Activated naive CD4-positive, alpha-beta T cell (primary cell): ENCODE data around the gene RPL38.

Experiments
- DNase-seq, 4 experiments: peaks; one replicate each; lab custom pipeline; 2025; lab: John Stamatoyannopoulos, UW

RPL38 gene

GRCh38 chr17:74227271-74228080 is 24.0 kb downstream of the RPL38 start:
- no peak for DNase-seq

GRCh38 chr17:74228306-74228978 is 25.0 kb downstream of the RPL38 start:
- no peak for DNase-seq

GRCh38 chr17:74230896-74231295 is 27.4 kb downstream of the RPL38 start:
- DNase-seq = no peak

GRCh38 chr17:74231928-74232907 is 28.7 kb downstream of the RPL38 start:
- DNase-seq = no peak

GRCh38 chr17:74233937-74234336 is 30.5 kb downstream of the RPL38 start:
- no peak for DNase-seq

- DNase-seq = no peak
Observed at GRCh38 chr17:74234486-74234885, 31.0 kb downstream of the RPL38 start.

DNA sequence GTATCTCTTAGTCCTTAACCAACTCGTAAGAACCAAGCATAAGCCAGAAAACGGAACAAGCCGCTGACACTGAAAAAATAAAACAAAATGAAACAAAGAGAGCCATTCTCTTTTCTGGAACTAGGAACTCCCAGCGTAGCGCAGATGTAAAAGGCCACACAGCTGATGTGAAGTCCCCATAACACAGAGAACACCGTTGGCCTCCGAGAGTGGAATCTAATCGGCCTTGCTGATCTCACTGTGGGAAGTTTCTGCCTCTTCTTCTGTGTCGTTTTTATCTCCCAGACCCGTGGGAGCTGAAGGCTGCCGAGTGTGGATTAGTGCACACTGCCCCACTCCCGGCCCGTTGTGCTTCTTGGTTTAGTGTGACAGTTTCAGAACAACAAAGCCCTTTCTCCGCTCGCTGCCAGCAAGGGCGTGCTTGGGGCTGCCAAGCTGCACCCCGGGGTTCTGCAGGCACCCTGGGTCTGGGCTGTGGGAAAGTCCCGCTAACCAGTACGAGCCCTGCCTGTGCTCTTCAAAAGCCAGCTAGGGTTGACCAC is 31.6 kb downstream of the RPL38 start:
- no peak for DNase-seq

DNA sequence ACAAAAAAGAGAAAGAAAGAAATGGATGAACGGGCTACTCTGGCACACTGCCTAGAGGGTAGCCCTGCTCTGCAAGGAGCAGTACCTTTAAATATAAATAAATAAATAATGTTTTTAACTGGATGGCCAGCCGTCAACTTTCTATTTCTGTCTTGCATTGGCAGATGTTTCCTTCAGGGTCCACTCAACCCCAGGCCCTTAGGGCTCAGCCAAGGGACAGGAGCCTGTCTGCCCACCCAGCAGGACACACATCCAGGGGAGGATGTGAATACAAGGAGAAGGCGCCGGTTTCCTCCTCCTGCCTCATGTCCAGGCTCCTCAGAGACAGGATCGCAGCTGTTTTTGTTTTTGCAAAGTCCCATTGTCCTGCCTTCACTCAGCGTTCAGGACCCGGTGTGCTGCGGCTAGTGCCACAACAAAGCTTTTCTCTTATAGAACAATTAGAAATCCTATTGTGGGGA is 32.5 kb downstream of the RPL38 start:
- DNase-seq = no peak

DNA sequence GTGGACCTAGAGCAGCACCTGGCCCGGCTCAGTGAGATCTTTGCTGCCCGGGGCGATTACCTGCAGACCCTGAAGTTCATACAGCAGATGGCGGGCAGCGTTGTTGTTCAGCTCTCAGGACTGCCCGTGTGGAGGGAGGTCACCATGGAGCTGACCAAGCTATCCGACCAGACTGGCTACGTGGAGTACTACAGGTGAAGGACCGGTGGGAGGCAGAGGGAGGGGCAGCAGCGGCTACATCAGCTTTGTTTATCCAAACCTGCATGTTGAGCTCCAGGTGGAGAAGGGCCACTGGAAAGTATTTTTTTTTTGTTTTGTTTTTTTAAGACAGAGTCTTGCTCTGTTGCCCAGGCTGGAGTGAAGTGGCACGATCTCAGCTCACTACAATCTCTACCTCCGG is 33.8 kb downstream of the RPL38 start:
- no peak for DNase-seq

GRCh38 chr17:74239172-74239571 is 35.7 kb downstream of the RPL38 start:
- no peak for DNase-seq

GRCh38 chr17:74240618-74241205 is 37.2 kb downstream of the RPL38 start:
- no peak for DNase-seq

- DNase-seq = no peak
Observed at GRCh38 chr17:74241431-74241830, 38.0 kb downstream of the RPL38 start.

DNA sequence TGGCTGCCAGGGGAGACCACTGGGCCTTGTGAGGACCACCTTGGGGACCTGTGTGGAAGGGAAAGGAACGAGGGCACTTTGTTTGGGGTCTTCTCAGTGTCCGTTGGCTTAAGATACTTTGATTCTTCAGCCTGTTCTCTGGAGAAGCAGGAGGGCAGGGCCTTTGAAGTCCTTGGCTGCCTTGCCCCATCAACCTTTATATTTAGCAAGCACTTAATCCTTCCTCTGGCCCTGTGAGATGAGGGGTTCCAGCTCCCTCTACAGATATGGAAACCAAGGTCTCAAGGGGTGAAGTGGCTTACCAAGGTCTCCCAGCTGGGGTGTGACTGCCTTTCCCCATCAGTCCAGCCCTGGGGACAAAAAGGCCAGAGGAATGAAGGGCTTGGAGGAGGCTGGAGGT is 38.4 kb downstream of the RPL38 start:
- DNase-seq = no peak

GRCh38 chr17:74243013-74243755 is 39.7 kb downstream of the RPL38 start:
- DNase-seq = no peak

- no peak for DNase-seq
Observed at GRCh38 chr17:74244128-74244527, 40.6 kb downstream of the RPL38 start.

DNA sequence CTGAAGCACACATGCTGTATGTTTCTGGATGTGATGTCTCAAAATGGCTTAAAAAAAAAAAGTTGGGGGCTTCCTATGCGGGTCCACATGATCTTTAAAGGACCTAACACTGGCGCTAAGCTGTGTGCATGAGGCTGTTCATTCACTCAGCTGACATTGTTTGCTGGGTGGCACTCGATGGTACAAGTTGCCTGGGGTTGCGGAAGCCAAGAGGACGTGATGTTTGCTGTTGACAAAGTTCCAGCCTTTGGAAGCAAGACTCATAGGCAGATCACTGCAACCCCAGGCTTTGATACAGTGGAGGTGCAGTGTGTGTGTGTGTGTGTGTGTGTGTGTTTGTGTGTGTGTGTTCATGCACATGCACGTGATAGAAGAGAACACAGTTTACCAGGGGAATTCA is 41.1 kb downstream of the RPL38 start:
- DNase-seq = no peak

DNA sequence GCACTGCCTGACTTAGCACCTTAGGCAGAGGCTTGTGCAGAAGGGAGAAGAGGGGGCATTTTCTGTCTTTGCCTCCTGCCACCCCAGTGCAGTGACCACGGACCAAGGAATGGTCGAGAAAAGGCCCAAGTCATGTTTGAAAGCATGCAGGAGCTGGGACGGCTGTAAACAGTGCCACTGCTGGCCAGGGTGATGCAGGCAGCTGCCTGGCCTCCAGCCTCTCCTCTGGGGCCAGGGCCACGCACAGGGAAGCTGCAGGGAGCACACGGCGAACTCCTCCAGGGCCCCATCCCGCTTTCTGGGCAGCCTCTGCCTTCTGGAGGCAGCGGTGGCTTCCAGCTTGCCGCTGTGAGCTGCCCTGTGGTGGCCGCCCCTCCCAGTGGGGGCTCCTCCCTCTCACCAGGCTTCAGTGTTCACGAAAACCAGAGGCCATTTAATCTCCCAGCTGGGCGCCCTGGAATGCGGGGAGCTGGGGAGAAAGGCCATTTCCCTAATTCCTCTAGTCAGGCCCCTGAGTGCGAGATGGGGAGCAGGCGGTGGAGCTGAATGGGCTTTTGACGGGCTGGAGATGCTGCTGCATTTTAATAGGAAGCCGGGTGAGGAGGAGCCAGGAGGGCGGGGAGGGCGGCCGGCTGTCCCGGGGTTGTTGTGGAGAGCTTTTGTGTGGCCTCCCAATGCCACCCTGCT is 41.8 kb downstream of the RPL38 start:
- DNase-seq = no peak

GRCh38 chr17:74245871-74246270 is 42.4 kb downstream of the RPL38 start:
- no peak for DNase-seq

DNA sequence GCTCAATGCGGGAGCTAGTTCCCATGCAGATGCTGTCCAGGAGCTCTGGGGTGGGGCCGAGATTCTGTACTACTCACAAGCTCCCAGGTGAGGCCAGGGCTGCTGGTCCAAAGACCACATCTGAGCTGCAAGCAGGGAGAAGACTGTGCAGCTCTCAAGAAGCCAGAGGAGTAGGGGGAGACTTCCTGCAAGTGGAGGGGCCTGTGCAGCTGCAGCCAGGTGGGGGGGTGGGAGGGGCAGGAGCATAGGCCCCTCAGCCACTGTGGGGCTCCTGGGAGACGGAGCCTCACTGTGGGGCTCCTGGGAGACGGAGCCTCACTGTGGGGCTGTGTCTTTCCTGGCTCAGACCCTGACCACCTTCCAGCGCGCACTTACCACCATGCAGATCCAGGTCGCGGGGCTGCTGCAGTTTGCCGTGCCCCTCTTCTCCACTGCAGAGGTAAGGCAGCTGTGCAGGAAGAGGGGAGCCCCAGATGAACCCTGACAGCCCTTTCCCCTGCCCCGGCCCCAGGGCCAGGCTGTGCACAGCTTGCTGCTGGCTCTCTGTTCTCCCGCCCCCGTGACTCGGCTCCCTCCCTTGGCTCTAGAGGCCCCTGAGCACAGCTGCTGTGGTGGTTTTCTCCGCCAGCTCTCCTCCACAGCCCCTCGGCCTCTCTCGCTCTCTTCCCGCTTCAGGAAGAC is 46.3 kb downstream of the RPL38 start:
- no peak for DNase-seq
